Kidney (tissue), 14 donors: ENCODE measurements around the gene RAI1. TPM values are rescaled to one million over a fixed set of nuclear protein-coding genes. Genes with fewer than 3 reads are reported as not detected.

Experiments used
- DNase-seq, 5 donors: peaks; one replicate each; pipeline ENCODE4 v3.0.0-alpha.2; 2013 to 2020
- FAIRE-seq: peaks from 2 replicates; lab custom pipeline; 2012; peaks lifted over from hg19 to GRCh38; lab: Jason Lieb, UNC
- H3K27ac ChIP-seq, 2 donors: one replicate each; pipeline ENCODE4 v1.7.0; 2013; ENCODE audit warnings: low read depth in 2 of 2, low read length in 2 of 2, inconsistent platforms in 1 of 2
- H3K27me3 ChIP-seq: one replicate; pipeline ENCODE4 v1.7.1; 2013; ENCODE audit warnings: low read length, inconsistent platforms; ENCODE audit not compliant: control insufficient read depth, insufficient read depth
- H3K36me3 ChIP-seq, 3 donors: one replicate each; pipeline versions ENCODE4 v1.7.0 to v1.7.1; 2013; ENCODE audit warnings: low read length in 3 of 3, control low read depth in 1 of 3, inconsistent platforms in 1 of 3; ENCODE audit not compliant: insufficient read depth in 3 of 3, control insufficient read depth in 2 of 3
- H3K4me1 ChIP-seq, 3 donors: one replicate each; pipeline versions ENCODE4 v1.7.0 to v1.7.1; 2013; ENCODE audit warnings: low read length in 3 of 3, inconsistent platforms in 1 of 3, low read depth in 1 of 3; ENCODE audit not compliant: control insufficient read depth in 2 of 3, insufficient read depth in 2 of 3
- H3K4me3 ChIP-seq, 3 donors: one replicate each; pipeline versions ENCODE4 v1.7.0 to v1.8.1; 2013; ENCODE audit warnings: low read length in 3 of 3, control low read depth in 1 of 3, inconsistent platforms in 1 of 3
- H3K9ac ChIP-seq, 3 donors: one replicate each; pipeline versions ENCODE4 v1.7.0 to v1.7.1; 2013; ENCODE audit warnings: low read length in 3 of 3, control low read depth in 1 of 3, inconsistent platforms in 1 of 3
- H3K9me3 ChIP-seq, 3 donors: one replicate each; pipeline versions ENCODE4 v1.7.0 to v1.7.1; 2013; ENCODE audit warnings: low read length in 3 of 3, control low read depth in 1 of 3, inconsistent platforms in 1 of 3; ENCODE audit not compliant: control insufficient read depth in 2 of 3, insufficient read depth in 1 of 3
- CTCF ChIP-seq: IDR thresholded peaks from 3 replicates; pipeline ENCODE4 v1.5.1; 2012; ENCODE audit warnings: mild to moderate bottlenecking, moderate library complexity, borderline replicate concordance; ENCODE audit not compliant: insufficient read depth; ENCODE audit errors: extremely low read depth
- intact Hi-C: fragments of 100-400 bp; cut with DNase I; formaldehyde crosslinking; loops from one replicate; pipeline ENCODE4 v1.11.1; 2022
- polyA plus RNA-seq: library from polyadenylated mRNA; stranded (reverse); fragments of 350-450 nt; fragmentation: Illumina TruSeq; extraction: RNeasy Lipid Tissue Mini Kit (QIAGEN cat#74804); gene quantifications from one replicate; pipeline ENCODE4 v1.2.3, GENCODE V29; 2014; ENCODE audit warnings: low read depth, low replicate concordance; ENCODE audit not compliant: insufficient read depth
- total RNA-seq: library from RNA; stranded (reverse); fragmentation: NEBNext Ultra II Directional; extraction: Animal tissue kit (Norgen Biotek cat#: 25700); gene quantifications from one replicate; pipeline ENCODE4 v1.2.1, GENCODE V29; 2021
- donor health status: control.
- donor health status: control.
- donor health status: control.
- donor health status: control.
- donor health status: control.
- donor health status: DM: yes; HTN: yes; CAD: no.
- donor health status: Normal renal cell carcinoma (clear cell type).

Gene RAI1
- total and polyA plus RNA-seq, 2 donors from 2014 or later: 6.7 to 50.5 TPM

DNA sequence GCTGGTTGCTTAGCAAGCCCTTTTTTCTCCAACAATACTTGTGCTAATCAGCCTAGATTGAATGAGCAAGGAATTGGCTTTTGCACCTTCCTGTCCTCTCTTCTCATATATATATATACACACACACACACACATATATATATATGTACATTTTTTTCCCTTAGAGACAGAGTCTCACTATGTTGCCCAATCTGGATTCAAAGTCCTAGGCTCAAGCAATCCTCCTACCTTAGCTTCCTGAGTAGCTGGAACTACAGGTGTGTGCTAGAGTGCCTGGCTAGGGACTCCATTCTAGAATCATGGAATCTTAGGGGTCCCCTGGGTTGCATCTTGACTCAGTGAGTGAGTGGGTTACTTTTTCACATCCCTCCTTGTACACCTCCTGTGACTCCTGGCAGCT, 27.0 kb downstream of the RAI1 start:
- Histone ChIP-seq H3K27ac (no peak overlapping the region), H3K36me3 (no peaks in the 10 kb centered on the region), H3K4me3 (no peak overlapping the region), H3K27me3 (no peaks in the 10 kb centered on the region), H3K9ac (no peak overlapping the region), H3K4me1 (peaks cover 0 to 15% (median 8%) of the 10 kb centered on the region in 3 donors), H3K9me3 (no peaks in the 10 kb centered on the region)
- intact Hi-C loops: no loop called here
- DNase-seq: no peak
- TF ChIP-seq CTCF: no peak
- no peak for FAIRE-seq

DNA sequence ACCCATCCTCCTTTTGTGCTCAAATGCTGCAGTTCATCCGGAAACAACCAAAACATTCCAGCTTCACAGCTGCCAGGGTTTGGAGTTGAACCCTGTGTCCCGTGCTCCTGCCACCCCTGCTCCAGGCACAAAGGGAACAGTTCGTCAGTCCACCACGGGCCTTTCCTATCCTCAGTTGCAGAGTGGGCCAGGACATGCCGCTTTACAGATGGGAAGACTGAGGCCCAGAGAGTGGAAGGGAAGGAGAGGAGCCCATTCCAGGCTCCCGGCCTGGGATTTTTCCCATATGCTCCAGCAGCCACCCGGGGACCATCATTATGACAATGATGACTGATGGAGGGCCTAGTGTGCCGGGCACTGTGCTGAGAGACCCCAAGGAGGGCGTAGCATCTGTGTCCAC, 27.6 kb downstream of the RAI1 start:
- no peak overlapping the region for H3K27ac ChIP-seq
- intact Hi-C loops: no loop called here
- H3K9me3 ChIP-seq: no peaks in the 10 kb centered on the region
- no peak for FAIRE-seq
- no peak overlapping the region for H3K4me3 ChIP-seq
- H3K4me1 ChIP-seq: peaks cover 0 to 17% (median 10%) of the 10 kb centered on the region in 3 donors
- H3K36me3 ChIP-seq: no peaks in the 10 kb centered on the region
- no peak for TF ChIP-seq CTCF
- H3K27me3 ChIP-seq: no peaks in the 10 kb centered on the region
- DNase-seq: no peak
- H3K9ac ChIP-seq: no peak overlapping the region

GRCh38 chr17:17709815-17710321, 28.6 kb downstream of the RAI1 start:
- FAIRE-seq (no peak), DNase-seq (no peak)
- no peaks in the 10 kb centered on the region for H3K36me3 ChIP-seq
- H3K9me3 ChIP-seq: no peaks in the 10 kb centered on the region
- peaks cover 0 to 24% (median 17%) of the 10 kb centered on the region in 3 donors for H3K4me1 ChIP-seq
- H3K4me3 ChIP-seq: no peak overlapping the region
- peak overlapping the region; percentile 34 to 67 for H3K27ac ChIP-seq
- no peaks in the 10 kb centered on the region for H3K27me3 ChIP-seq
- intact Hi-C loops: no loop called here
- TF ChIP-seq CTCF: no peak
- no peak overlapping the region for H3K9ac ChIP-seq

DNA sequence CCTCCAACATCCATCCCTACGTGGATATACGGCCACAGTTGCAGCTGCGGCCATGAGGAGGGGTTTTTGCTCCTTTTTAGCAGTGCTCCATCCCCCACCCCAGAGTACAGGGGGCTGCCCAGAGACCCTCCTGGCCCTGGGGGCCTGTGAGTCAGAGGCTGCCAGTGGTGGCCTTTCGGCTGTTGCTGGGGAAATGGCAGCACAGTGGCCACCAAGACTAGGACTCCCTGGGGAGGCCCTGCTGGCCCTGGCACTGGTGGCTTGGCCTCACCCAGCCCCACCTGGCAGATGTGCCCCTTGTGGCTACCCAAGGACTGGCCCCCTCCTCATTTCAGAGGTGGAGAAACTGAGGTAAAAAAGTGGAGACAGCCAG, 29.1 kb downstream of the RAI1 start:
- peak overlapping the region in 1 of 3 donors; percentile 29 for H3K9ac ChIP-seq
- TF ChIP-seq CTCF: no peak
- no peak for FAIRE-seq
- DNase-seq: no peak
- H3K27ac ChIP-seq: peak overlapping the region; percentile 34 to 67
- no peaks in the 10 kb centered on the region for H3K27me3 ChIP-seq
- H3K4me3 ChIP-seq: no peak overlapping the region
- H3K9me3 ChIP-seq: no peaks in the 10 kb centered on the region
- peaks cover 0 to 25% (median 17%) of the 10 kb centered on the region in 3 donors for H3K4me1 ChIP-seq
- intact Hi-C loops: no loop called here
- H3K36me3 ChIP-seq: no peaks in the 10 kb centered on the region
